Pulmonary artery endothelial cell (primary cell): ENCODE data around the gene PLCD3. TPM values are rescaled to one million over a fixed set of nuclear protein-coding genes. Genes with fewer than 3 reads are reported as not detected.

ENCODE experiments used
- DNase-seq: peaks from one replicate; pipeline ENCODE4 v3.0.0-alpha.2; 2011; ENCODE audit warnings: low read depth, low spot score
- total RNA-seq: library from RNA; depleted of rRNA; stranded (reverse); fragments of >200 nt; gene quantifications from 2 replicates; pipeline ENCODE4 v1.2.3, GENCODE V29; 2014

PLCD3 gene, protein sequence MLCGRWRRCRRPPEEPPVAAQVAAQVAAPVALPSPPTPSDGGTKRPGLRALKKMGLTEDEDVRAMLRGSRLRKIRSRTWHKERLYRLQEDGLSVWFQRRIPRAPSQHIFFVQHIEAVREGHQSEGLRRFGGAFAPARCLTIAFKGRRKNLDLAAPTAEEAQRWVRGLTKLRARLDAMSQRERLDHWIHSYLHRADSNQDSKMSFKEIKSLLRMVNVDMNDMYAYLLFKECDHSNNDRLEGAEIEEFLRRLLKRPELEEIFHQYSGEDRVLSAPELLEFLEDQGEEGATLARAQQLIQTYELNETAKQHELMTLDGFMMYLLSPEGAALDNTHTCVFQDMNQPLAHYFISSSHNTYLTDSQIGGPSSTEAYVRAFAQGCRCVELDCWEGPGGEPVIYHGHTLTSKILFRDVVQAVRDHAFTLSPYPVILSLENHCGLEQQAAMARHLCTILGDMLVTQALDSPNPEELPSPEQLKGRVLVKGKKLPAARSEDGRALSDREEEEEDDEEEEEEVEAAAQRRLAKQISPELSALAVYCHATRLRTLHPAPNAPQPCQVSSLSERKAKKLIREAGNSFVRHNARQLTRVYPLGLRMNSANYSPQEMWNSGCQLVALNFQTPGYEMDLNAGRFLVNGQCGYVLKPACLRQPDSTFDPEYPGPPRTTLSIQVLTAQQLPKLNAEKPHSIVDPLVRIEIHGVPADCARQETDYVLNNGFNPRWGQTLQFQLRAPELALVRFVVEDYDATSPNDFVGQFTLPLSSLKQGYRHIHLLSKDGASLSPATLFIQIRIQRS
- 10.5 and 13.7 TPM in 2 replicates for total RNA-seq

DNA sequence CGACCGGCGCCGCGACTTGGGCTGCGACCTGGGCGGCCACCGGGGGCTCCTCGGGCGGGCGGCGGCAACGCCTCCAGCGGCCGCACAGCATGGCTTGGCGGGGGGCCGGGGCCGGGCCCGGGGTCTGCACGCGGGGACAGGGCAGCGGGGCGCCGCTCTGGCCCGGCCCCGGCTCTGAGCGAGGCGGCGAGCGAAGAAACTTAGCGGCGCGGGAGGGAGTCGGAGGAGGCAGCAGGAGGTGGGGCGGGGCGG, at the start of gene PLCD3:
Gene PLCD3, minus strand, starts transcription at position 196 of the 252 bp plus-strand sequence. Its CDS starts 105 bp downstream, at position 91.
- DNase-seq = no peak

DNA sequence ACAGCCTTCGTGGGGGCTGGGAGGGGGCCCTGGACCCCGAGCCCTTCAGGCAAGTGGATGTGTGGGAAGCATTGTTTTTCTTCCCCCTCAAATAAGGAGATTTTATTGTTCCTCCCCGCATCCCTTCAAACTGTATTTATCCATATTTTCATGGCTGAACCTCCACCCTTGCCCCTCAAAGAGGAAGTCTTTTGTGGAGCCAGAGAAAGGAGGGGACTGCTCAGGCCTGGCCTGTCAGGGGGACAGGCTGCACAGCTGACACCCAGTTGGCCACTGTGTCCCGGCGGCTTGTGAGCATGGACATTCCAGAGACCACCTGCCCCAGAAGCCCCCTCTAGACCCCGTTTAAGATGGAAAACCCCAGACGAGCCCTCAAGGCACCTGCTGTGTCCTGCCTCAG, 45.2 kb upstream of the PLCD3 start:
- DNase-seq = no peak

DNA sequence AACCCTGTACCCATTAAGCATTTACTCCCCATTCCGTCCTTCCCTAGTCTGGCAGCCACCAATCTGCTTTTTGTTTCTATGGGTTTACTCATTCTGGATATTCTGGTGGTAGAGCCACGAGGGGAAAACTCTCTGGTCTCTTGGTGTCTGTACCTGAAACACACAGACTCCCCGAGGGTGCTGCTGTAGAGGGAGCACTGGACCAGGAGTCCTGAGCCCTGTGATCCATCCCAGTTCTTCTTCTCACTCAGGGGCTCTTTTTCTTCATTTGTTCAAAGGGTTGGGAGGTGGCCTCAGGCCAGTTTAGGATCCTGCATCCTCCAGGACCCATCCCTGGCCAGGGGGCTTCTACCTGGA, 43.4 kb upstream of the PLCD3 start:
- DNase-seq = no peak

DNA sequence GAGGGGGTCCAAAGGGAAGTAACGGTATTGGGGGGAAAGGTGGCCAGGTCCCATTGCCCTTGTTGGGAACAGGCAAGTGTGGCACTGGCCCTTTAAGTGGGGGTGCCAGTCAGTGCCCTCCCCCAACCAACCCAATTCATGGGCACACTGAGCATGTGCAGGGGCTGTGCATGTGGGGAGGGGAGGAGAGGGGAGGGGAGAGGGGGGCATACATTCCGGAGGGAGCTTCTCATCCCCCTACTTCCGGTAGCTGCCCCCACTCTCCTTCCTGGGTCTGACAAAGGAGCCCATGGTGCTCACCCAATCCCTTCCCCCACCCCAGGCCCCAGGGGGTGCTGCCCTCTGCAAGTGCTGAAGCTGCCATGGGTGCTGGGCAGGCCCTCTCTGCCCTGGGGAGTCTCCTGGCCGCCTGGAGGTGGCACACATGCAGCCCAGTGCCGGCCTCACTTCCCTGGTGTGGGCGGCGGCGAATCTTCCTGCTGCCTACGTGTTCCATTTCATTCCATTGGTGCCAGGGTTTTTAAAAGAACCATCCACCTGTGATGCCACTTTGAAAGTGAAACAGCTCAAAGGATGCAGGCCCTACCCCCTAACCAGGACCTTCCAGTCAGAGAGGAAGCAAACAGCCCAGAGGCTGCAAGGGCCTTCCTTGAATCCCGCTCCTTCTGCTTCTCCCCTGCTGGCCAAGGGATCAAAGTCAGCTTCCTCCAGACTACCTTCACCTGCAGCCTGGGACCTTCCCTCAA, 40.4 kb upstream of the PLCD3 start:
- no peak for DNase-seq

DNA sequence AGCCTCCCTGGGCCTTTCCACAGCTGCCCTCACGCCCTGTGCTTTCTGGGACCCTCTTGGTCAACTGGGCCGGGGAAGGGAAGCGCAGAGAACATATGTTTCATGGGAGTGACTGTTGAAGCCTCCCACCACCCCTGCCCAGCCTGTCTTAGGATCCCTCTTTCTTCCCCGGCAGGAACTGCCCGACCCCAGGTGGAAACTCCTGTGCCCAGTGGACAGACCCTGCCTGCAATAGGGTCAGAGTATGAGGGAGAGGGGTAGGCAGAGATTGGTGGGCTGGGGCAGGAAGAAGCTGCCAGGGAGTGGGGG, 39.9 kb upstream of the PLCD3 start:
- DNase-seq = no peak

DNA sequence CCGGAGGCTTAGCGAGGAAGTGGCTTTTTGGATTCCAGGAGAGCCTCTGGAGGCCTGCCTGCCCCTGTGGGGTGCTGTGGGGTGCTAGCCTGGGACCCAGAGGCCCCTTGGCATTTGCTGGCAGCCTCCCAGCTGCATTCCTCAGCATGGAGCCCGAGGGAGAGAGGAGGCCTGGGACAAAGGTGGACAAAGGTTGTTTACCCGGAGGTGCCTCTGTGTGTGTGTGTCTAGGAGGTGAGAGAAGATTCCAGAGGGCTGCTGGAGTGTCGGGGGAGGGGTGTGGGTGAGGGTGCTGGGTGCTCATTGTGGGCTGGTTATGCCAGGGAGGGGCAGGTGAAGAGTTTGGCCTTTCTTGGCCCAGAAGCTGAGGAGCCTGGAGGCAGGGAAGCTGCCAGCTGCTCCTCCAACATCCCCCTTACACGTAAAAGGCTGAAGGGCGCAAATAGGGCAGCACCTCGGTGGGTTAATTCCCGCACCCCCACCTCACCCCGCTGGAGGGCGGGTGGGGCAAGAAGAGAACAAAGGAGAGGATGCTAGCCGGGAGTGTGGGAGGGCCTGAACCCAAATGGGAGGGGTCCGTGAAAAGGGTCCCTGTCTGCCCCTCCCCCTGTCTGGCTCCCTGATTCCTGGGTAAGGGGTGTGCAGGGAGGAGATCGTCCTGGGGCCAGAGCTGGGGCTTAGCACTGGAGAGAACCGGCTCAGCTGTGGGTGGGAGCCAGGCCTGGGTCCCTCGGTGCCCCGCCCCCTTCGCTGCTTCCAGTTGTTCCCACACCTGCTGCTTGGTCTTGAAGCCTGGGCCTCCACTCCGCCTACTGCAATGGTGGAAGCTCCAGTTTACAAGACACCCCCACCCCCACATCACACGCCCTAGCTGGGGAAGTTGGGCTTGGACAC, 39.3 kb upstream of the PLCD3 start:
- no peak for DNase-seq

DNA sequence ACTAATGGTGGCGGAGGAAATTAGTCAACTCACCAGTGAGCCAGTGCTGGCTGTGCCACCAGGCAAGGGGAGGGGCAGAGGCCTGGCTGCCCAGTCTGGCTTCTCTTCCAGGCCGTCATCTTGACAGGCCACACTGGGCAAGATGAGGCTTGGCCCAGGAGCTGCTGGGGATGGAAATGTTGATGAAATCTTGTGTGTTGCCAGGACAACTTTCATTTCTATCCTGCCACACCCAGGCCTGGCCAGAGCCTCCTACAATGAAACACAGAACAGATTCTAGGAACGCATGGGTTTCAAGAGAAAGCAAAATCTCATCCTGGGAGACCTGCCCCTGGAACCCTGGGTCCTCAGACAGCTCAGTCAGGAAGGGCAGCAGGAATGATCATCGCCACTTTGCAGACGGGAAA, 38.6 kb upstream of the PLCD3 start:
- no peak for DNase-seq

DNA sequence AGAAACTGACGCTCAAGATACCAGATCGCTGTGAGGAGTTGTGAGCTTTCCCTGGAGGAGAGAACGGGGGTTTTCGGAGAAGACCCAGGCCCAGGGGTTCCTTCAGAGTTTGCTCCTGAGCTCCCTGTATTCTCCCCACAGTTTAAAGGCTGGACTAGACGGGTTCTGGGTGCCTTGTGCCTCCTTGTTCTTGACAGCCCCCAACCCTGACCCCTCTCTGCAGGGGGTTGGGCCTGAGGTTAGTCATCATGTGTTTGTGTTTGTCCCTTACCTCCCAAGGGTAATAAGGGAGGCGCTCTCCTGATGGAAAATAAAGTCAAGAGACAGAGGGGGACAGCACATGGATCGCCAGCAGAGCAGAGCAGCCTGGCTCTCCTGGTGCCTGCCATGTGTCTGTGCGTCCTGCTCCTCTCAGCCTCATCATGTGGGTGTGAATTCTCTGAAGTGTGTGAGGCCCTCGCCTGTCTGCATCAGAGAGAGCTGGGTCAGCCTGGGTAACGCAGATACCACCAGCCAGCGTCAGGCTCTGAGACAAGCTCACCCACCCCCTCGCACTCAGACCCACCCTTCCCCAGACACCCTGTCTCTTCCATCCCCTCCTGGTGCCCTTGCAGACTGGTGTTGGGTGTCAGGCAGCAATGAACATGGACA, 38.1 kb upstream of the PLCD3 start:
- no peak for DNase-seq

DNA sequence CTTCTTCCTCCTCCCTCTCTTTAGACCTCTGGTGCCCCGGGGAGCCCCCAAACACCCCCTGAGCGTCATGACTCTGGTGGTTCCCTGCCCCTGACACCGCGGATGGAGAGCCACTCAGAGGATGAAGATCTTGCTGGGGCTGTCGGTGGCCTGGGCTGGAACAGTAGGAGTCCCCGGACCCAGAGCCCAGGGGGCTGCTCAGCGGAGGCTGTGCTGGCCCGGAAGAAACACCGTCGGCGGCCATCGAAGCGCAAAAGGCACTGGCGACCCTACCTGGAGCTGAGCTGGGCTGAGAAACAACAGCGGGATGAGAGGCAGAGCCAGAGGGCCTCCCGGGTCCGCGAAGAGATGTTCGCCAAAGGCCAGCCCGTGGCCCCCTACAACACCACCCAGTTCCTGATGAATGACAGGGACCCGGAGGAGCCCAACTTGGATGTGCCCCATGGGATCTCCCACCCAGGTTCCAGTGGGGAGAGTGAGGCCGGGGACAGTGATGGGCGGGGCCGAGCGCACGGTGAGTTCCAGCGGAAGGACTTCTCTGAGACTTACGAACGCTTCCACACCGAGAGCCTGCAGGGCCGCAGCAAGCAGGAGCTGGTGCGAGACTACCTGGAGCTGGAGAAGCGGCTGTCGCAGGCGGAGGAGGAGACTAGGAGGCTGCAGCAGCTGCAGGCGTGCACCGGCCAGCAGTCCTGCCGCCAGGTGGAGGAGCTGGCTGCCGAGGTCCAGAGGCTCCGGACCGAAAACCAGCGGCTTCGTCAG, 36.9 kb upstream of the PLCD3 start:
- no peak for DNase-seq

DNA sequence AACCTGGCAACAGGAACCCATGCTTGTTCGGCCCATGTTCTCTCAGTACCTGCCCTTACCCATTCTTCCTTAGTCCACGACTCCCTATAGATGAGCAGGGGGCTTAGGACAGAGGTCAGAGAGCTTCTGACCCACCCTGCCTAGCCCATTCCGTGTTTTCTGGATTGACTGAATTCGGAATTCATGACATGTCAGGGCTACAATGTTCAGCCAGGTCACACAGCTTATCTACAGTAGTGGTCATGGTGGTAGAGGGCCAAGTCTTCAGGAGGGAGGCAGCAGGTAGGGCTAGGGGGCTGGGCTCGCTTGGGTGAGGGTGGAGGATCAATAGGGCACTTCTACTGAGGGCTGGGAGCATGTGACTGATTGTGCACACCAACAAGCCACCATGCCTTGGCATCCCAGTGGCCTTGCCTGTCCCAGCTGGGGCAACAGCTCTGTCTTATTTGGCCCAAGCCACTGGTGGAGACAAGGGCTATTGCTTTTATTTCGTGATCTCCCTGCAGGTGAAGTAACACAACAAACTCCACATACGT, 32.5 kb upstream of the PLCD3 start:
- no peak for DNase-seq

DNA sequence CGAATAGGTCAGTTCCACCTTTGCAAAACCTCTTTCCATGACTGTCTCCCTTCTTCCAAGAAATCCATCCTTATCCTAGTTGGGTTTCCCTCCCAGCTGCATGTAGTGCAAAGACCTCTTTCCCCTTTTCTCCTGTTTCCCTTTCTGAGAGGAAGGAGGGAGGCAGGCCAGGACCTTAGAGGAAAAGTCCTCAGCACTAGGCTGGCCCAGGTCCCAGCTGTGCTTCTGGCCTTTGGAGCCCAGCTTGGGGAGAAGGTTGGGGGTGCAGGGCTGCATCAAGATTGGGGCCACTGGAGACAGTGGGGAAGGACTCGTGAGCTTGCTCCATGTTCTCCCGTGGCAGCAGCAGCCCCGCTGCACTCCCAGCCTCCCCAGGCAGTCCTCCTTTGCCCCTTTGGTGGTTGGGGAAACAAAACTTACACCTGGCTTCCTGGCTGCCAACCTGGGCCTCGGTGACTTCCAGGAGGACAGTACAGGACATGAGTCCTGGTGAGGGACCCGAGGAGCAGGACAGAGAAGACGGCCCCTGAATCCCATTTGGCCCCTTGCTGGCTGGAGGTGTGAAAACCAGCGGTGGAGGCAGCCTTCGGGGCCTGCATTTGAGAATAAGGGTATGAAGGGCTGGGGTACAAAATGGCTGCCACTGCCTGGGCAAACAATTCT, 29.8 kb upstream of the PLCD3 start:
- DNase-seq = no peak

DNA sequence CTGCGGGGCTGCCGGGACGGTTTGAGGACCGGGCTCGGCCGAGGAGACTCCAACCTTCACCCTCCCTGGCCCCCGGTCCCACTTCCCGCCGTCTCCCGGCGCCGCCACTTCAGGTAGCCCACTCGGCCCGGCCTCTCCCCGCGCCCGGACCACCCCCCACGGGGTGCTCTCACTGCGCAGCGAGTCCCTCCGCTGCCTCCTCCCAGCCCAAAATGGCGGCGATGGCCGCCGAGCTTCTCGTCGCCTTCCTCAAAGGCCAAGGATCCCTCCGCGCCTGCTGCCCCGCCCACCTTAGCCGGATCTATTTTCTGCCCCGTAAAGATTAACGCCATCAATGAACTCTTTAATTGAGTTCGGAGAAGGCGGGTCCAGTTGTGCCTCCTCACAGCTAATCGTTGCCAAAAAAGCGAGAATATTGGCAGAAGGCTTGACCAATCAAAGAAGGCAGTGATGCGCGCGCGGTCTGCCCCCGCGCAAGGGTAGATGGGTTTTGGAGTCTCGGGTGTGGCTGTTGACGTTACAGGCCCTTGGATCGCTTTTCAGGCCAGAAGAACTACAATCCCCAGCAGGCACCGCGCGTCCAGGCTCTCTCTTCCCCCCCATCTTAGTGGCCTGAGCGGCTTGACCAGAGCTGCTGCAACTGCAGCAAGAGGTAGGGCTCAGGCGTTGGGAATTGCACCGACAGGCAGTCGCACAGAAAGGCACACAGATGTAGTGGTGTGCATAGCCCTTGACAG, 29.1 kb upstream of the PLCD3 start, which contains the start of gene HEXIM2:
Gene HEXIM2, plus strand, starts transcription at position 588 of the 737 bp plus-strand sequence. CDS start 919 bp downstream, outside the sequence.
- DNase-seq = peak; percentile 99

DNA sequence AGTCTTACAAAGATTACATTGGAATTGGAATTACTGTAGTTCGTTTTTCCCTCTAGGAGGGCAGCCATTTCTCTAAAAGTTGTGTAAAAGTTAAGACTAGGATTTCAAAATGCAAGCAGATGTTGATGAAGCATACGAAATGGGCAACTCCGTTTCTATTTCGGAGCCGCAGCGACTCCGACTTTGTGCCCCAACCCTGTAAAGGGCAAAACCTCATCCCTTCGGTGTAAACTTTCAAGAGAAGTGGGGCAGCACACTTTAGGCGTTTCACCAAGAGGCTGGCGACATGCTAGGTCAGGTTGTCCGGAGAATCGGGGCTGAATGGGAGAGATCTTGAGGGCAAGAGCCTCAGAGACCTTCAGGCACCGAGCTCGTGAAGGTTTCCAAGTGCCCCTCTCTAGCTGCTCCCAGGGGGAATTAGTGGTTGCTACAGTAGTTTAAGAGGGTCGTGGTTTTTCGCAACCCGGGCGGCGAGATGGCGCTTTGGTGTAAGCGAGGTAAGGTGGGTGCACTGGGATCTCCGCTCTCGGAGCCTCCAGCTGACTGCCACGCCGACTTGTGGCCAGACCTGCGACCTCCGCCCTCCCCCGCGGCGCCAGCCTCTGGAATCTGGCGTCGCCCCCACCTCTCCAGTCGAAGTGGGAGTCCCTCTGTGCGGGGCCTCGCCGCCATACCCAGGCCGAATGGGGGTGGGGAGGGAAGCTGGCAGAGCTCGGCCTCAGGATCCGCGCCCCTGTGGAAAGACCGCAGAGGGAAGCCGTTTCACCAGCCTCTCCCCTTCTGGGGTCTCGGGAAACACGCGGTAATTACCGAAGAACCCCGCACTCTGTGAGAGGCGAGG, 28.4 kb upstream of the PLCD3 start:
- no peak for DNase-seq

DNA sequence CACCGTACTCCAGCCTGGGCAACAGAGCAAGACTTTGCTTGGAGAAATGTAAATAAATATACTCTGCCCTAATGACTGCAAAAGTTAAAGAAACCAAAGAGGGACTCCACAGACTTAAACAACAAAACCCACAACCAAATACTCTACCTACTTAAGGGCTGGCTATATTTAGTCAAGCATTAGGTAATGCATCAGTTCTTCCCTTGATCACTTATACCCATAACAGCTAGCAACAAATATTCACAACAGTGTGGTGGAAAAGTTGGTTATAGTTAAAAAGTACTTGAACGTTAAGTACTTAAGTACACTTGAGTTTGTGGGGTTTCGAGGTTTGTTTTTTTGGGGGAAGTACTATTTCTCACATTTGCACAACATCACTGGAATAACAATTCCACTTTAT, 23.9 kb upstream of the PLCD3 start:
- DNase-seq = no peak

DNA sequence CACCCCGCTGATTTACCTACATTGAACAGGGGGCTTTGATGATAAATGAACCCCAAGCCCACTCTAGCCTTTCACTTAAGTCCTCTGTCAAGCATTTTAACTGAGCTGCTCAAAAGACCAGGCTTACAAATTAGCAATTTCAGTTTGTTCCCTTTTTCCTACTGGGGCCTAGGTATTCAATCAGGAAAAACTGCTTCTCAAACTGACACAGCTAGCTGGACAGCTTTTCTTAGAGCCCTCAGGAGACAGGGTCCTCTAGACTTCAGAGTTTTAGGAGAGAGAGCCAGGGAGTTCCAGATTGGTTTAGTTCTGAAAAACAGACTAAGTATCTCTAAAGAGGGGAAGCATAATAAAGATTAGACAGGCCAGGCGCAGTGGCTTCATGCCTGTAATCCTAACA, 23.2 kb upstream of the PLCD3 start:
- no peak for DNase-seq

DNA sequence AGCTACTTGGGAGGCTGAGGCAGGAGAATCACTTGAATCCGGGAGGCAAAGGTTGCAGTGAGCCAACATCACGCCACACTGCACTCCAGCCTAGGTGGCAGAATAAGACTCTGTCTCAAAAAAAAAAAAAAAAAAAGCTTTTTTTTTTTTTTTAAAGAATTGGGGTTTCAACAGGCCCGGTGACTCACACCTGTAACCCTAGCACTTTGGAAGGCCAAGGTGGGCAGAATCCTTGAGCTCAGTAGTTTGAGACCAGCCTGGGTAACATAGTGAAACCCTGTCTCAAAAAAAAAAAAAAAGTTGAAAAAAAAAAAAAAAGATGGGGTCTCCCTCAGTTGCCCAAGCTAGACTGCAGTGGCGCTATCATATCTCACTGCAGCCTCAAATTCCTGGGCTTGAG, 22.7 kb upstream of the PLCD3 start:
- no peak for DNase-seq

DNA sequence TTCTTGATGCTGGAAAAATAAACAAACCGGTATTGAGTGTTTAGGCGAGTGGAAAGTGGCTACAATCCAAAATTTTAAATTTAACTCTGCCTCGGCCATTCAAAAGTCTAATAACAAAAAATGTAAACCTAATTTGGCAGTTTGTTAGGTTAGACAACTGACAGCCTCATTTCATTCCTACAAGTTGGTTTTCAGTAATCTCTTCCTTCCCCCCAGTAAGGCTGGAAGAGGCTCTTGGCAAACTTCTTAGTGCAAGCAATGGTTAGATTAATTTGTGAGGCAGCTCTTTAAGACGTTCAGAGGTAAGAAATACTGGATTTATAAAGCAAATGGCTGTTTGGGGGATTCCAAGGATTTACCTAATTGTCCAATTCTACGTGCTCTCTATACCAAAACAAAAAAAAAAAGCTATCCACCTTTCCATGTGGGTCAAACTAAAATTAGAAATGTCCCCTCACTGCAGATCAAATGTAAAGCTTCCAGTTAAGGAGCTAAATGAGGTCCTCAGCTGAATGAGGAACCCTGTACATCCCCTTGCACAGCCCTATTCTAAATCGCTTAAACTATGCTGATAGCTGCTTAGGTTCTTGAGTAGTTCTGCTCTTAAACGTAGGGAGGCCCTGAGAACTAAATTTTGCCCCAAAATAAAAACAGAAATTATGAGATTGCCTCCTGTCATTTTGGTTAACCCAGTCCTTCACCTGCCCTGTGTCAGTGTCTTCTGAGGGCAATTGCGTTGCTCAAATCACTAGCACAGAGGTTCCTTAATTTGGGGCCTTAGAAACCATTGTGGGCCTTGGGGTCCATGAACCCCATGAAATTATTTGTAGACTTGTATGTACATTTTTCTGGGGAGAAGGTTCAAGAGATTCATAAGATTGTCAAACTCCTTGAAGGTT, 18.8 kb upstream of the PLCD3 start:
- DNase-seq = no peak
